BJ (cell line): ENCODE data around the gene KLF16. TPM values are rescaled to one million over a fixed set of nuclear protein-coding genes. Genes with fewer than 3 reads are reported as not detected.

Experiments
- CTCF ChIA-PET: fragments of 350-600 bp; formaldehyde crosslinking; extraction: SDS; loops from one replicate; lab custom pipeline; 2021; ENCODE audit warnings: antibody characterized with exemption, inconsistent platforms; lab: Yijun Ruan, JAX
- POLR2A ChIA-PET: fragments of 300-600 bp; sonication (Branson Sonifier 250); formaldehyde crosslinking; extraction: SDS; loops from one replicate; lab custom pipeline; 2021; ENCODE audit warnings: antibody characterized with exemption; lab: Charles Lee
- DNase-seq: peaks from one replicate; pipeline ENCODE4 v3.0.0-alpha.2; 2011; ENCODE audit warnings: low read depth
- H3K27me3 ChIP-seq: 2 replicates; pipeline ENCODE4 v1.6.0; 2011; ENCODE audit warnings: low read length; ENCODE audit not compliant: control insufficient read depth, insufficient read depth
- H3K36me3 ChIP-seq: 2 replicates; pipeline ENCODE4 v1.5.1; 2011; ENCODE audit warnings: low read length; ENCODE audit not compliant: control insufficient read depth, insufficient read depth
- H3K4me3 ChIP-seq: 2 replicates; pipeline ENCODE4 v1.5.1; 2011; ENCODE audit warnings: low read depth, mild to moderate bottlenecking, control low read depth, low read length
- CTCF ChIP-seq: IDR thresholded peaks from 2 replicates; pipeline ENCODE4 v1.5.1; 2011; ENCODE audit warnings: low read depth, mild to moderate bottlenecking, control low read depth, inconsistent platforms, low read length, moderate library complexity; ENCODE audit not compliant: insufficient read depth
- polyA plus RNA-seq: library from polyadenylated mRNA; depleted of rRNA; stranded (reverse); fragments of >200 nt; gene quantifications from 2 replicates; pipeline ENCODE4 v1.2.3, GENCODE V29; 2011

Gene KLF16
- polyA plus RNA-seq, 1 experiment: 5.7 TPM

DNA sequence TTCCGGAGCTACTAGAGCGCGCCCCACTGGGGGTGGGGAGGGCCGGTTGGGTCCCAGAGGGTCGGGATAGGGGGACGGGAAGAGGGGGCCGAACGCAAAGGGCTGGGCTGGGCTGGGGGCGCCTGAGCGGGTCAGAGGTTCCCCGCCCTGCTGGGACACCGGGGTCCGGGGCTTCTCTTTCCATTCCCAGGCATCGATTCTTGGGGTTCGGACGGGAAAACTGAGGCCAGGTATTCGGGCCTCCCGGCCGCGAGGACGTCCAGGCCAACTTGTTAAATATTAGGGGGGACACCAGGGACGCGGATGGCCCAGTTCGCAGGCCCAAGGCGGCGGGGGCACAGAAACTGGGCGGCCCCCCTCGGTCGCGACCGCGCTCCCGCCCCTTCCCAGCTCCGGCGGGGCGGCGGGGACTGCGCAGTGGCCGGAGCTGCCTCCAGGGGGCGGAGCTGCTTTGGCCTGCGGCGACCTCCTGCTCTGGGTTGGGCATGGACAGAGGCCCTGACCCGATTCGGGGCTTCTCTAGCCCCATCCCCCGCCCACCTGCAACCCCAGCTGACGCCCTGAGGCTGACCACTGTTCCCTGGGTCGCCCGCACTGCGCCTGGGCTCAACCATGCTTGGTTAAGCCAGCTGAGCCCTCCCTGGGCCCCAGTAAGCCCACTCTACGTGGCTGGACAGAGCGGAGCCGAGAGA, 1.2 kb upstream of the KLF16 start:
- POLR2A ChIA-PET: no interaction called here
- CTCF ChIA-PET: interaction anchor here (0.8 to 1.6 kb wide), 7 partner anchors 11 to 41 kb away, joined by 3 to 8 read pairs (median 4); no protein-coding TSS in a partner anchor
- TF ChIP-seq CTCF: peak; percentile 72
- no peak for DNase-seq
- Histone ChIP-seq H3K27me3 (no peaks in the 10 kb centered on the region), H3K4me3 (peak overlapping the region; percentile 86), H3K36me3 (no peaks in the 10 kb centered on the region; the same call in 1 of the 2 replicates)

DNA sequence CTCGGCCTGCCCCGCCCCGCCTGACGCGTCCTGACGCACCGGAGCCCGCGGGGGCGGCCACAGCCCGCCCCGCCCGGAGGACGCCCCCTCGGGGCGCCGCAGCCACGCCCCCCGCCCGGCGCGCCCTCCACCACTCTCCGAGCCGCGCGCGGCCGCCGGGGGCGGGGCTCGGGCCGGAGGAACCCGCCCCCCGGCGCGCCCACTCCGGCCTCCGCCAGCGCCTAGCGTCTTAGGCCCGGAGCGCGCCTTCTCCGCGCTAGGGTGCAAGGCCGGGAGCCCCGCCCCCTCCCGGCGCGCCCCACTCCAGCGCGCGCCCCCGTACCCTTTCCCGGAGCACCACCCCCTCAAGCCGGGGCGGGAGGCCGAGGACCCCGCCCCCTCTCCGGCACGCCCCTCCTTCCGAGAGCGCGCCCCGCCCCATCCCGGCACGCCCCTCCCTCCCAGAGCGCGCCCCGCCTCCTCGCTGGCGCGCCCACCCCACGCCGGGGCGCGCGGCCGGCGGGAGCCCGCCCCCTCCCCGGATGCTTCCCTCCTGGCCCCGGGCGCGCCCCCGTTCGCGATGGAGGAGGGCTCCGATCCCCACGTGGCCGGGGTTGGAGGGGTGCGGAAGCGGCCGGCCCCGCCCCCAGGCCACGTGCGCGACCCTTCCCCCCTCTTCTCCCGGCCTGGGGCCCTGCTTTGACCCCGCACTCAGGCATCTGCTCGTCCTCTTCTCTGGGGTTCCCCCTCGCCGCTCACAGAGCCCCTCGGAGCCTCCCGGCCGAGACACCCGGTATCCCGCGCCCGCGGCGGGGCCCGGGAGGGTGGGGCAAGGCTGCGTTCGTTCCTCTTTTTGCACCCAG, 480 bp upstream of the KLF16 start:
- no peak for TF ChIP-seq CTCF
- no peaks in the 10 kb centered on the region for H3K27me3 ChIP-seq
- H3K36me3 ChIP-seq: no peaks in the 10 kb centered on the region; the same call in 1 of the 2 replicates
- ChIA-PET POLR2A (no interaction called here), CTCF (interaction anchor here (0.8 to 1.6 kb wide), 6 partner anchors 11 to 40 kb away, joined by 3 to 8 read pairs (median 4); no protein-coding TSS in a partner anchor)
- H3K4me3 ChIP-seq: peak overlapping the region; percentile 86
- peak; percentile 30 for DNase-seq

DNA sequence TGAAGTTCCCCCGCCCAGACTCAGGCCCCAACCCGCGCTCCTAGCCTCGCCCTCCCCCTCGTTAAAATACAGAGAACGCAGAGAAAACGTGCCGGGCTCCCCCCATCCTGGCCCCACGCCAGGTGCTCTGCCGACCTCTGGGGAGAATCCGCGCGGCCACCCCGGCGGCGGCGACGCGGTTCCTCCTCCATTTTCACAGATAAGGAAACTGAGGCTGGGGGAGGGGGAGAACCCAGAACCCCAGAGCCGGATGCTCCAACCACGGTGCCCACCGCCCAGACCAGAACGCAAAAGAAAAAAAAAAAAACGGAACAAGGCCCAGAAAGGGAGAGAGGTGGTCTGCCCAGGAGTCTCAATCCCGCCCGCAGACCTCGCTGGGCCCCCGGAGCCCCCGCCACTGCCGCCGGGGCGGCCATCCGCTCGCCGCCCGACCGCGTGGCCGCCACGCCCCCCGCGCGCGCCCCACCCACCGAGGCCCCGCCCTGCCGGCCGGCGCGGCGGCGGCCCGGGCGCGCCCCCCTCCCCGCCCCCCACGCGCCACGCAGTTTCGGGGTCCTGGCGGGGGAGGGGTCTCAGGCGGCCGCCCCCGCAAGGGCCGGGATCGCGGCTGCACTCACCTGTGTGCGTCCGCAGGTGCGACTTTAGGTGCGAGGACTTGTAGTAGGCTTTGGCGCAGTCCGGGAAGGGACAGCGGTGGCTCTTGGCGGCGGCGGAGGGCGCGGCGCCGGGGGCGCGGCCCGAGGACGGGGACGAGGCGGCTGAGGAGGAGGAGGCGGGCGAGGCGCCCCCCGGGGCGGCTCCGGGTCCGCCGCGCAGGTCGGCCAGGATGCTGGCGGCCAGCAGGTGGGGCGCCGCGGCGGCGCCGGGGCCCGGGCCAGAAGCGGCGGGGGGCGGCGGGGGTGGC, 703 bp downstream of the KLF16 start:
- ChIA-PET CTCF (no interaction called here), POLR2A (no interaction called here)
- Histone ChIP-seq H3K27me3 (no peaks in the 10 kb centered on the region), H3K4me3 (peak overlapping the region; percentile 91), H3K36me3 (no peaks in the 10 kb centered on the region; the same call in 1 of the 2 replicates)
- DNase-seq: no peak
- TF ChIP-seq CTCF: no peak

- POLR2A ChIA-PET: no interaction called here
- TF ChIP-seq CTCF: no peak
- Histone ChIP-seq H3K4me3 (peak overlapping the region; percentile 91), H3K36me3 (no peaks in the 10 kb centered on the region; the same call in 1 of the 2 replicates), H3K27me3 (no peaks in the 10 kb centered on the region)
- DNase-seq: no peak
- CTCF ChIA-PET: no interaction called here
Measured at GRCh38 chr19:1862068-1862423, 1.3 kb downstream of the KLF16 start.
